ENCODE results near the gene DEPDC1B.

- TF ChIP-seq CTCF (IDR thresholded peaks at IDR 0.05) (no peak), POLR2A (IDR thresholded peaks at IDR 0.05) (no peak)
Measured at GRCh38 chr5:60551250-60551649, 148.7 kb downstream of the DEPDC1B start.

All from testis (tissue), 2 donors.